Measurements from ENCODE around the gene INTS3. TPM values are rescaled to one million over a fixed set of nuclear protein-coding genes. Genes with fewer than 3 reads are reported as not detected.

Gene INTS3
- total and polyA plus RNA-seq, 9 of the 15 experiments (the other 6 are each of a cell fraction or from before 2014, with no cell fraction given), result 6.3 to 24.1 (median 14.3) TPM

DNA sequence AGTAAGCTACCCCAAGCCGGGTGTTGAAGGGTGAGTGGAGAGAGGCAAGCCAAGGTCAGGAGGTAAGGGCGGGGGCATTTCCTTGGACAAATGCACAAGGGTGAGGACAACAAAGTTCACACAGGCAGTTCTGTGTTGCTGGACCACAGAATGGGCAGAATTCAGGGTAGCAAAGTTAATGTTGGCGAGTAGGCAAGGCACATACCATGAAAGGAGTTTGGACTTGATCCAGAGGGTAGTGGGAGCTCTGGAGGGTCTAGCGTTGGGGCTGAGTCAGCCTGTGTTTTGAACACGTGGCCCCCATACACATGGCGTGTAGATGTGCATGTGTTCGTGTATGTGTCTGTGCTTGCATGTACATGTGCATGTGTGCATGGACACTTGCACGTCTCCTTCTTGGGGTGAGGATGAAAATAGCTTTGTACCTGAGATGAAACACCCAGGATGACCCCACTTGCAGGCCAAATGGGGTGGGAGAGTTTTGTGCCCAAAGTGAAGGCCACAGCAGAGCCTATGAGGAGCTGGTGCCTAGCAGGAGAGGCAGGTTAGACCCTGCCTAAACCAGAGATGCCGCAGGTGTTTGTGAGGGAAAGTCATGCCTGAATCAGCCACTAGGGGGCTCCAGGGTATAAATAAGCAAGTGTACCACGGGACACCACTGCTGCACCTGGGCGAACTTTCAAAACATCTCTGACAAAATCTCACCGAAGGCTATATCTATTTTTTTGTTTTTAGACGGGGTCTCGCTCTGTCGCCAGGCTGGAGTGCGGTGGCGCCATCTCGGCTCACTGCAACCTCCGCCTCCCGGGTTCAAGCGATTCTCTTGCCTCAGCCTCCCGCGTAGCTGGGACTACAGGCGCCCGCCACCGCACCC lies 69.2 kb downstream of the INTS3 start (continued):
- TF ChIP-seq, protein P1, sequence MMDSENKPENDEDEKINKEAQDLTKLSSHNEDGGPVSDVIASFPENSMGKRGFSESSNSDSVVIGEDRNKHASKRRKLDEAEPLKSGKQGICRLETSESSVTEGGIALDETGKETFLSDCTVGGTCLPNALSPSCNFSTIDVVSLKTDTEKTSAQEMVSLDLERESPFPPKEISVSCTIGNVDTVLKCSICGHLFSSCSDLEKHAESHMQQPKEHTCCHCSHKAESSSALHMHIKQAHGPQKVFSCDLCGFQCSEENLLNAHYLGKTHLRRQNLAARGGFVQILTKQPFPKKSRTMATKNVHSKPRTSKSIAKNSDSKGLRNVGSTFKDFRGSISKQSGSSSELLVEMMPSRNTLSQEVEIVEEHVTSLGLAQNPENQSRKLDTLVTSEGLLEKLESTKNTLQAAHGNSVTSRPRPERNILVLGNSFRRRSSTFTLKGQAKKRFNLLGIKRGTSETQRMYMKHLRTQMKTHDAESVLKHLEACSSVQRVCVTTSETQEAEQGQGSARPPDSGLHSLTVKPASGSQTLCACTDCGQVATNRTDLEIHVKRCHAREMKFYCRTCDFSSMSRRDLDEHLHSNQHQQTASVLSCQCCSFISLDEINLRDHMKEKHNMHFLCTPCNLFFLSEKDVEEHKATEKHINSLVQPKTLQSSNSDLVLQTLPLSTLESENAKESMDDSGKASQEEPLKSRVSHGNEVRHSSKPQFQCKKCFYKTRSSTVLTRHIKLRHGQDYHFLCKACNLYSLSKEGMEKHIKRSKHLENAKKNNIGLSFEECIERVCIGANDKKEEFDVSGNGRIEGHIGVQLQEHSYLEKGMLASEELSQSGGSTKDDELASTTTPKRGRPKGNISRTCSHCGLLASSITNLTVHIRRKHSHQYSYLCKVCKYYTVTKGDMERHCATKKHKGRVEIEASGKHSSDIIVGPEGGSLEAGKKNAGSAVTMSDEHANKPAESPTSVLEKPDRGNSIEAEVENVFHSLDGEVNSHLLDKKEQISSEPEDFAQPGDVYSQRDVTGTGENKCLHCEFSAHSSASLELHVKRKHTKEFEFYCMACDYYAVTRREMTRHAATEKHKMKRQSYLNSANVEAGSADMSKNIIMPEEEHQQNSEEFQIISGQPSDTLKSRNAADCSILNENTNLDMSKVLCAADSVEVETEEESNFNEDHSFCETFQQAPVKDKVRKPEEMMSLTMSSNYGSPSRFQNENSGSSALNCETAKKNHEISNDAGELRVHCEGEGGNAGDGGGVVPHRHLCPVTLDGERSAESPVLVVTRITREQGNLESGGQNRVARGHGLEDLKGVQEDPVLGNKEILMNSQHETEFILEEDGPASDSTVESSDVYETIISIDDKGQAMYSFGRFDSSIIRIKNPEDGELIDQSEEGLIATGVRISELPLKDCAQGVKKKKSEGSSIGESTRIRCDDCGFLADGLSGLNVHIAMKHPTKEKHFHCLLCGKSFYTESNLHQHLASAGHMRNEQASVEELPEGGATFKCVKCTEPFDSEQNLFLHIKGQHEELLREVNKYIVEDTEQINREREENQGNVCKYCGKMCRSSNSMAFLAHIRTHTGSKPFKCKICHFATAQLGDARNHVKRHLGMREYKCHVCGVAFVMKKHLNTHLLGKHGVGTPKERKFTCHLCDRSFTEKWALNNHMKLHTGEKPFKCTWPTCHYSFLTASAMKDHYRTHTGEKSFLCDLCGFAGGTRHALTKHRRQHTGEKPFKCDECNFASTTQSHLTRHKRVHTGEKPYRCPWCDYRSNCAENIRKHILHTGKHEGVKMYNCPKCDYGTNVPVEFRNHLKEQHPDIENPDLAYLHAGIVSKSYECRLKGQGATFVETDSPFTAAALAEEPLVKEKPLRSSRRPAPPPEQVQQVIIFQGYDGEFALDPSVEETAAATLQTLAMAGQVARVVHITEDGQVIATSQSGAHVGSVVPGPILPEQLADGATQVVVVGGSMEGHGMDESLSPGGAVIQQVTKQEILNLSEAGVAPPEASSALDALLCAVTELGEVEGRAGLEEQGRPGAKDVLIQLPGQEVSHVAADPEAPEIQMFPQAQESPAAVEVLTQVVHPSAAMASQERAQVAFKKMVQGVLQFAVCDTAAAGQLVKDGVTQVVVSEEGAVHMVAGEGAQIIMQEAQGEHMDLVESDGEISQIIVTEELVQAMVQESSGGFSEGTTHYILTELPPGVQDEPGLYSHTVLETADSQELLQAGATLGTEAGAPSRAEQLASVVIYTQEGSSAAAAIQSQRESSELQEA (IDR thresholded peaks at IDR 0.05; ENCODE audit: low read depth), result no peak
- TF ChIP-seq MYC (IDR thresholded peaks at IDR 0.05; ENCODE audit: low read depth, low read length) (0 out of 2 replicates have a peak, but pooled peaks have one; percentile 13), MYC (CRISPR knock-in tag; IDR thresholded peaks at IDR 0.05; ENCODE audit: borderline replicate concordance, low read depth) (no peak), BCOR (IDR thresholded peaks at IDR 0.05) (no peak), ESRRA (IDR thresholded peaks at IDR 0.05; ENCODE audit: borderline replicate concordance, low read depth) (no peak), ARNT (IDR thresholded peaks at IDR 0.05) (no peak), TEAD4 (IDR thresholded peaks at IDR 0.05; ENCODE audit: low read length) (no peak), TEAD4 (CRISPR knock-in tag; IDR thresholded peaks at IDR 0.05; ENCODE audit: borderline replicate concordance) (no peak), KLF16 (IDR thresholded peaks at IDR 0.05) (peak; percentile 57; the same call in 1 of the 2 replicates), HCFC1 (IDR thresholded peaks at IDR 0.05; ENCODE audit: low read depth, low read length) (0 out of 2 replicates have a peak, but pooled peaks have one; percentile 16), KDM2B (CRISPR knock-in tag; IDR thresholded peaks at IDR 0.05) (no peak), ZNF263 (CRISPR knock-in tag; IDR thresholded peaks at IDR 0.05; ENCODE audit: borderline replicate concordance) (no peak)
- TF ChIP-seq, protein P2, sequence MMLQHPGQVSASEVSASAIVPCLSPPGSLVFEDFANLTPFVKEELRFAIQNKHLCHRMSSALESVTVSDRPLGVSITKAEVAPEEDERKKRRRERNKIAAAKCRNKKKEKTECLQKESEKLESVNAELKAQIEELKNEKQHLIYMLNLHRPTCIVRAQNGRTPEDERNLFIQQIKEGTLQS (IDR thresholded peaks at IDR 0.05), result peak; percentile 13; the same call in 1 of the 2 replicates
- TF ChIP-seq, protein P2 (CRISPR knock-in tag; conservative IDR thresholded peaks at IDR 0.05), result no peak

Measured in K562 (cell line).